Colon (tissue), 2 donors: ENCODE data around the gene AGBL1.

ENCODE experiments used
- FAIRE-seq: peaks from 2 replicates; lab custom pipeline; 2012; peaks lifted over from hg19 to GRCh38; lab: Jason Lieb, UNC
- donor health status: control.
- donor health status: control.

The AGBL1 gene

DNA sequence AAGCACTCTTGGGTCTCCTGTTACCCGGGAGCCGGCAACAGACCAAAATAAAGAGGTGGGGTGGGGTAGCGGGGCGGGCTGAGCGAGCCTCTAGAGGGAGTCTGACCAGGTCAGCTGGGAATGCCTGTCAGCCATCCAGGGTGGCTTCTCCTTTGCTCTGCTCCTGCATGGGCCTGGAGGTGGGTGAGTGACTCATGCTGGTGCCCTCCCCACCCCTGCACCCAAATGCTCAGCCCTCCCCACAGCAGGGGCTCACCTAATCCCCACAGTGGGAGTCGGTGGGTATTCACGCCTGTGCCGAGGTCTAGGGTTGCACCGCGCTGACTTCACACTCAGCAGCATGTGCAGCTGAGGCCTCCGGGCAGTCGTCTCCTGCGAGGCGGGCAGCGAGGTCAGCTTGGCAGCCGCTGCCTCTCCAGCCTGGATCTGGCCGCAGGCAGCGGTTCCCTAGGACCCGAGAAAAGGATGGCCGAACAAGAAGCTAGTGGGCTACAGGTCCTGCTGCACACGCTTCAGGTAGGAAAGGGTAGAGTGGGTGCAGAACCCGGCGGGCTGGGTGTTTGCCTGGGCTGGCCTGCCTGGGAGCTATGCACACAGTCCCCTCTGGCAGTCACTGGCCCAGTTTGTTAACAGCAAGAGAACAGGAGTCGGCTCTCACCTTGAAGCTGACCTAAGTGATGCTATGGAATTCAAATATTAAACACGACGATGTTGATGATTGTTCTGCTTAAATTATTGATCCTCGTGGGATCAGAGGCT lies at the start of gene AGBL1:
AGBL1 (plus strand) TSS at position 364 of the 759 bp plus-strand sequence.
- no peak for FAIRE-seq

DNA sequence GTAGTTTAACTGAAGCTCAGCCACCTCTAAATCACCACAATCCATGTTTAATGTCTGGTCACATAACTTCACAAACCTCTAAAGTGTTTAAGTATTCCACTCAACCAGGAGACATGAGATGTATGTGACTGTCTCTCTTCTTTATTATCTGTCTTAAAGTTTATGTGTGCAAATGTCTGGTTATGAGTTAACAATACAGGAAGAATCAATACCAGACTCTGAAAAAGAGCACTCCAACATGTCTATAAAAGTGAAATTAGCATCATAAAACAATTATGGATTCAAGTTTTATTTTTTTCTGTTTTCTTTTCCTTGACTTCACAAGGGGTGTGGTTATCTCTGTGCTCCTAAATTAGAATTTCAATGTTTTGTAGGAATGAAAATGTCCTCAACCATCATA lies 44.8 kb upstream of the AGBL1 start:
- peak; percentile 66 for FAIRE-seq

DNA sequence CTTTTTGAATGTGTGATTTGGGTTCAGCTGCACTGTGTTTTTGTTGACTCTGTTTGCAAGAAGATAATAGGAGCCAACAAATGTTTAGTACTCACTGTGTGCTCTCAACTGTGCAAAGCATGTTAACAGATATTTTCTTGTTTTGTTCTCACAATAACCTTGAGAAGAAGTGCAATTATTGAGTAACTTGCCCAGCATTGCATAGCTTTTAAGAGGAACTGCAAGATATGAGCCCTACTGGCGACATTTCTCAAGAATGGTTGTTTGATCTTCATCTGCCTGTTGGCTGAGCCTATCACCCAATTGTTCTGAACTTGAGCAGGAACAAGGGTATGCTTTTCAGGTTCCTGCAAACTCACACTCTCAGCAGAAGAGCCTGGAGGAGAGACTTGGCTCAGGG lies 43.4 kb upstream of the AGBL1 start:
- FAIRE-seq = no peak

DNA sequence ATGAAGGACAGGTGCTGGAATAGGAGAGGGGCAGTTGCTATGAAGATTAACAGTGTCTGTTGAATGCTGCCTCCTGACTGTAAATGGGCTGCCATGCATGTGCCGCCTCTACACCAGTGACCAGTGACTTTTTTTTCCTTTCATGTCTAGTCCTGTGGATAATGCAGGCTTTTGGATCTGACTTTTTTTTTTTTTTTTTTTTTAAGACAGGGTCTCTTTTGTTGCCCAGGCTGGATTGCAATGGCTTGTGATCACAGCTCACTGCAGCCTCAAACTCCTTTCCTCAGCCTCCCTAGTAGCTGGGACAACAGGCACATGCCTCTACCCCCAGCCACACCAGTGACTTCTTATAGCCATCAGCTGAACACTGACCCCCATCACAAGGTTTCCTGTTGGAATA lies 41.2 kb upstream of the AGBL1 start:
- FAIRE-seq = no peak

DNA sequence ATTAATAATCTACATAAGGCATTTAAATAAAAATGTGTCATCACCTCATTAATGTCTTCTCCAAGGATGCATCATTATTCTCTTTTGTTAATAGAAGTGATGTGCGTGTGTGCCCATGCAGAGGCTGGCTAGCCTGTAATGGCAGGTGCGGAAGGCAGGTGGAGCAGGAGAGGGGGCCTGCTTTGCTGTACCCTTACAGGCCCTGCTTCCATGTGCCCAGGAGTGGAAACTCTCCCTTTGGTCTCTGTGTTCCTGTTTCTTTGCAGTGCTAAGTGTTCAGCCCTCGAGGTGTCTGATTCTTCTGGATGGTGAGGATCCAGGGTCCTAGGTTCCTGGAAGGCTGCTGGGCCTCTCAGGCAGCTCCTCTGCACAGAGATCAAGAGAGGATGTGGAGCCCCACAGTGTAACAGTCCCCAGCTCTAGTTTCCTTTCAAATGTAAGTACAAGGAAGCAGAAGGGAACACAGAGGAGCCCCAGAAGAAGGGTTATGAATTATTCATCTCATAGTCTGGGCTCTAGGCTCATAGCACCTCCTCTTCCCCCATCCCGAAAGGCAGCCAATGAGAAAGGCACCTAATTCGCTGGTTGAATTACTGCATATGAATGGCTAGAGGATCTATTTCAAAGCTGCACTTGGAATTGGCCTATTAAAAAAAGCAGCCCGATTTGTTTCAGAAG lies 39.2 kb upstream of the AGBL1 start:
- FAIRE-seq = no peak

DNA sequence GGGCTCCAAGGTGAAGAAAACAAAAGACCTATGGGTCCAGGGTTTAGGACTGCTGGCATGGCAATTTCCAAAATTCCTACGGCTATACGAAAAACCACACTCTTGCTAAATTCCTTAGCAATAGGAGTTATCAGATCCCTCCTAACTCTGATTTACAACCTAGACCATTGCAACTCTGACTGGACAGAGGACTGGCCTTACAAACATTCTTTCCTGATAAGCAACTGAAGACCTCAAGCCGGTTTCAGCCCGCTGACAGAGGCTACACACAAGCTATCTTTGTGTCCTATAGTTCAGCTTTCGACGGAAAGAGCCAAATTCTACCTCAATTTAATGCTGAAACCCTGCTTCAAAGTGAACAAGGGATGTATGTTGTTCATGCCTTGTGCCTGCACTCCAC lies 38.3 kb upstream of the AGBL1 start:
- FAIRE-seq = no peak

DNA sequence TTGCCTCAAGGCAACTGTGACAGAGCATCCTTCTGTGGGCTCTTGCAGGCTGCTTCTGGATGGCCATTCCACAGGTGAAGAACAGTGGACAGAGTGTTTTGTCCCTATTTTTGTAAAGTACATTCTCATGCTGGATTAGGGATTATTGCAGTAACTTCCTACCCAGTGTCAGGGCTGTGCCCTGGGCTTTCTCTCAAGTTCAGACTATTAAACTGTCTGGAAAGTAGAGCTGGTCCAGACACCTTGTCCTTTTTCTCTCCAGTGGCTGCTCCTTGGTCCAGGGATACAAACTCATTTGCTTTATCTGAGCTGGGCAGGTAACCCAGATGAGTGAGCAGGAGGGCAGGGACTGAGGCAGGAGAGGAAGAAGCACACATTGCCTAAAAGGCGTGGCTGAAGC lies 37.4 kb upstream of the AGBL1 start:
- FAIRE-seq = no peak

DNA sequence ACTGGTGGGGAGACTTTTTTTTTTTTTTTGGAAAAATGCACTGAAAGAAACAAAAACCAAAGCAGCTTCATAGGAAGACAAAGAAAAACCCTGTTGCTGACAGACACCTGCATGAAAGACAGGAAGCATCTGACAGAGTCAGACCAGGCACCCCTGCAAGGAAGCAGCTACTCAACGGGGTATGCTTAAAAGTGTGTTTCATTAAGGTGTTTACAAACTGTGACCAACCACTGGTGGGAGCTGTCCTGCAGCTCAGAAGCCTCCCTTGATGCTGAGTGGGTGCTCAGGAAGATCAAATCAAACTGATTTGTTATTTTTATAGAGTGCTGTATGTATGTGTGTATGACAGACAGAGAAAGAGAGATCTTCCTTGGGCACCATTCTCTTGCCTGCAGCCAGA lies 34.7 kb upstream of the AGBL1 start:
- no peak for FAIRE-seq

DNA sequence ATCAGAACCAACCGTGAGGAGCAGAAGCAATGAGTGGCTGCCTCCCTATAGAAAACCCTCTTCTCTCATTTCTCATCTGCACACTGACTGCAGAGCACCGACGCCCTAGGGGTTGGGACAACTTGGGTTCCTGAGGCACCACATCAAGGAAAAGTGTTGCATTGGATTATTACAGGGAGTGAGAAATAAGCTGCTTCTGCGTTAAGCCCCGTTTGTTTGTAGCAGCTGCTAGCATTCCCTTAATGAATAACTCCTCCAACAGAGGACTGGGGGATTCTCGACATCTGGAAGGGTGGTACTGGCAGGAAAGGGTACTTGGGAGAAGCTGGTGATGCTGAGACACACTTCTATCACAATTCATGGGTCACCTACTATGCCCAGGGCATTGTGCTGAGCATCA lies 25.3 kb upstream of the AGBL1 start:
- no peak for FAIRE-seq

DNA sequence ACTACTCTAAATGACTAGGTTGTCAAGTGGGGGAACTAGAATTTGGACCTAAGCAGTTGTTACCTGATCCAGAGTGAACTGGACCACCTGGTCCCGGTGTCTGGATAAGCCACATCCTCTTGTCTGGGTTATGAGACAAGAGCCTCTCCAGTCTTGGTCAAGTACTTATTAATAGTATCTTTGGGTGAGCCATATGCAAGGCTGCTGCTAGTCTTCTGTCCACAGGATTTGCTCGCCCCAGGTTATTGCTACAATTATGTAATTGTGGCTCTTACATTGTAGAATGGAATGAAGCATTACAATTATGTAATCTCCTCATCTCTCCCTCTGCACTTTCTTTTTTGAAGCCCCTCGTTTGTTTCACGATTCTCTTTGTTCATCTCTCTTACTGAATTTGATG lies 24.0 kb upstream of the AGBL1 start:
- FAIRE-seq = no peak

DNA sequence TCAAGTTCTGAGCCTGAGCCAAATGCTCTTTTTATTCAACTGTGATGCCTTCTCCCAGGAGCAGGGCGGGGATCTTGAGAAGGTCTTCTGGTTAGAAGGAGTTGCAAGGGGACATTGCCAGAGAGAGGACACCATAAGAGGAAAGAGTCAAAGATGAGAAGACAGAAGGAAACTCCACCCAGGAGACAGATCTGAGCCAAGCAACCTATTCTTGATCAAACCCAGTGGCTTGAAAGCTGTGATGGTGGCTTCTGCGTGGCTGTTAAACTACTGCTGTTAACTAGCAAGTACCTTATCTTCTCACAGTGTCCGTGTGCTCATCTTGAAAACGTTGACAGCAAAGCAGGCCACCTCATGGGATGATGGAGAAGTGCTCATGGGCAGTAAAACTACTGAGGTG lies 19.8 kb upstream of the AGBL1 start:
- FAIRE-seq = no peak

DNA sequence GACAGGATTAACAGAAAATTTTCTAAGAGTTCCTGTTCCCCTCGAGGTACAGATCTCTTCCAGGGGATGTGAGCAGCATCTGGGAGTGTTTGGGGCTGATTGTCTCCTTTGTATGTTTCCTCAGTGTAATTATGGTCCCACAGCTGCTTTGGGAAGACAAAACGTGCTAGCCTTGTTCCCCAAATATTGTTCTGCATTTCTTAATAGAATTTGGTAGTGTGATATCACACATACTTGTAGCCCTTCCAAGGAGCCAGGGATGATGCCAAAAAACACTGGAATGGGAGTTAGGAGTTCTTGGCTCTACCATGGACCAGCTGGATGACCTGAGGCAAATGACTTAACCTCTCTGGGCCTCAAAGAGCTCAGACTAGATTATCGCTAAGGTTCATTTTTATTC lies 19.0 kb upstream of the AGBL1 start:
- no peak for FAIRE-seq

DNA sequence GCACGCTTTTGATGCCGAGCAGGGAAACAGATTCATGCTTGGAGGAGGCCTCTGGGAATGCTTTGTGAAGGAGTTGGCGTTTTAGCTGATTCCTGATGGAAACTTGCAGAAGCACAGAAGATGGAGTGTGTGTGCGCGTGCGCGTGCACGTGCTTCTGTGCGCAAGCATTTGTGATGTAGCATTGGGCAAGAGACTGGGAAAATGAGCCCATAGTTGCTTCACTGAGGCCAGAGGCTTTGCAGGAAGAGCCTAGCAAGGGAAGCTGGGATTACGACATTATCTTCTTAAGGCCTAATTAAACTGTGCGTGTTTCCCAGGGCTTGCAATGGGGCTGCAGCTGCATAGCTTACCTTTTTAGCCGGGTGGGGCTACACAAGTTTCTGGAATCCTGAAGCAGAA lies 18.1 kb upstream of the AGBL1 start:
- no peak for FAIRE-seq

DNA sequence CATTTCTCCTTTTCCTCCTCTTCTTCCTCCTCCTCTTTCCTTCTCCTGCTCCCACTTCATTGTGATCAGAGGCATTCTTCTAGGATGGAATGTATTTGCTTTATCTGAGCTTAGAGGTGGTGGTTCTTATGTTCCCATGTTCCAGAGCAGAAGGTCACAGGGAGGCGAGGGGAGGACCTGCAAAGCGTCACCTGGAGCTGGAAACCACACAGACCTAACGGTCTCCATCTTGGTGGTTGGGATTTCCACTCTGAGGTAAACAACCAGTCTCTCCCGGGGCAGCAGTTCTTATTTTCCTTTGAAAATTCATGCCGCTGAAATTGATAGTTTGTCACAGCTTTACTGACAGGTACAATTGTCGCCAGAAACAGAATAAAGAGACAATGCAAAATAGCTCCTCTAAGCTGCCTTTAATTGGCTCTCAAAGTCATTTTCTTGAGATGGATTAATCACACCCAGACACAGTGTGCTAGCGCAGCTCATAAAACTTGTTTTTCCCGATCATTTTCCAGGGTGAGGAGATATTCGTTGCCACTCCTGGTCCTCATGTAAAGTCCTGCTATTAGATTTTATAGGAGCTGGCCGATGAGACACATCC lies 16.9 kb upstream of the AGBL1 start:
- no peak for FAIRE-seq

DNA sequence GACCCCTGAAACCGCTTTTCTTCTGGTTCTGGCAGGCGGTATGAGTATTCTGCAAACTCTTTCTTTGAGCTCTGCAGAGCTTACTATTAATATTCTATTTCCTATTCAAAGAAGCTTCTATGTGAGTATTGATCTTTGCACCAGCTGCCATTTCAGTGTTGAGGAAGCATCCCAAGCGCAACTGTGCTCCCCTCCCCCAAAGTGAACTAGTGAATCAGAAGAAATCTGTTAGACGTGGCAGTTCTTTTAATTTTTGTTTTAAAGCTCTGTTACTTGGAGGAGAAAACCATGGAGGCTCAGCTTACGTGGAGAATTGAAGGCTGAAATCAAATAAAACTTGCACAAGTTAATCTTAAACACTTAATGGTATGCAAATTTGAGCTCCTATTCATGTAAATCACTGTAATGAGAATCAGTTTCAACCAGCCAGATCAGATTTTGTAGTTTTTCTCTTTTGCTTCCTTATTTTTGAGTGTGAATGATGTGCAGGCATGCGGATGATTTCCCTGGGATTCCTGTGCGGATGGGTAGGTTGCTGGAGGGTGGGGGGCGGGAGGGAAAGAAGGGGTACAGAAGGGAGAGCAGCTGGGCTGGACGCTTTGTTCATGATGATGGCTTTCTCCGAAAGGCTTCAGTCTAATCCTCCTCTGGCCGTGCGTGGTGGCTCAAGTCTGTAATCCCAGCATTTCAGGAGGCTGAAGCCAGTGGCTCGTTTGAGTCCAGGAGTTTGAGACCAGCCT lies 16.1 kb upstream of the AGBL1 start:
- no peak for FAIRE-seq

DNA sequence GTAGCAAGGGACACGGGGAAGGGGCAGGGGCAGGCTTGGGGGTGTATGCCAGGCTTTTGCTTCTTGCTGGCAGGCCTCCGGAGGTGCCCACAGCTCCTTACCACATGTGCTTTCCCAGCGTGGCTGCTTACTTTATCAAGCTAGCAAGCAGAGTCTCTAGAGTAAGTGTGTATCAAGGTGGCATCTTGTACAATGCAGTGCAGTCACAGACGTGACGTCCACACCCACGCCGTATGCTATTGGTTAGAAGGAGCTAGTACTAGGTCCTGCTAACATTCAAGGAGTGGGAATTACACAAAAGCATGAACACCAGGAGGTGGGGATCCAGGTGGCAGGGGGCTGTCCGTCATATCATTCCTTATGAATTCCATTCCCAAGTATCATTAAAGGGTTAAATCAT lies 15.3 kb upstream of the AGBL1 start:
- no peak for FAIRE-seq

DNA sequence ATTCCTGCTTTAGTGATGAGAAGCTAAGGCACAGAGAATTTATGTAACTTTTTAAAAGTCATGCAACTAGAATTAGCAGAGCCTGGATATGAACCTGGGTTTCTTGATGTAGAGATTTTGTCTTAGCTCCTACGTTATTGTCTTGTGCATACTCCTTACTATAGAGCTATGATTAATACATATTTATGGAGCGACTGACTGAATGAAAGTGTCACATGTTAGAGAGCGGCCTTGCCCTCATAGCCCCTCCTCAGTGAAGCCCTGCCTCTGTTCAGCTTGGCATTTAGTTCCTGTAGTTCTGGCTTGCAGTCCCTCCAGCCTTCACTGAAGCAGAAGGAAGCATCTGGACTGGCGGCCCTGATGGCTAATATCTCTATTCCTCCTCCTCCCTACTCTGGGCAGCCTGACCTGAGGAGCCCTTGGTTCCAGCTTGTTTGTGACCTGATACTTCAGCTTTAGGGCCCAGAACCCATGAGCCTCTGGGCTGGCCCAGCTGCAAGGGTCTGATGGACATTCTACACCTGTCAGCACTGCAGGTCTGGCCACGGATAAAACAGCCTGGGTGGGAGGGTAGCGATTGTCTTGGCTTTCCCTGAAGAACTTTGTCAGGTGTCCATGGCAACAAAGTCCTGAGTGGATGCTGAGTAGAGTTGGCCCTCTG lies 13.4 kb upstream of the AGBL1 start:
- FAIRE-seq = no peak

DNA sequence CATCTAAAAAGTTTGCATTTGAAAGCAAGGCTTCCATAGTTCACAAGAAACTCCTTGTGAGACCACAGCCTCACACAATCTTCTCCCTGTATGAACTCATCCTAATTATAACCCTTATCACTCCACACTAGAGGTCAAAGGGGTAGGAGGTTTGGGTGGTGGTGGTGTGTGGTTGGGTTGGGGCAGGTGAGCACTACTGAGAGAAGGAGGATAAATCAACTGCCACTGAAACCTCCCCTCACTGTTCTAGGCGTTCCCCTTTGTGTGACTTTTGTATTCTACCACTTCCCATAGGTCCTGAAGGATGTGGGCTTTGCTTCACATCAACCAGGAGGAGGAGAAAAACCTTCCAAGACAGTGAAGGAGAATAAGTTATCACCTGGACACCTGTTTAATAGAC lies 6.4 kb upstream of the AGBL1 start:
- no peak for FAIRE-seq

DNA sequence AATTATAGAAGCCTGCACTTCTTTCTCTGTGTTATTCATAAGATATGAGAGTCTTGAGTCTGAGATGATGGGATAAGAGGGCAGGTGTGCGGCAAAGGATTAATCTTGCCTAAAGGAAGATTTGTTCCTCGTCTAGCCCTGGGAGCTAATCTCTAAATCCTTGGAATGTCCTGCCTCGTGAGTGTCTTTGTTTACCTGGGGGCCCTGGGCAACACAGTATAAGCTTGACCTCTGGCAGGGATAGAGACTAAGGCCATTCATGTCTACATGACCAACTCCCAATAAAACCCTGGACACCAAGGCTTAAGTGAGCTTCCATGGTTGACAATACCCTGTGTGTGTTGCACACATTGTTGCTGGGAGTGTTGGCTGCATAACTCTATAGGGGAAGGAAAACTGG lies 3.2 kb upstream of the AGBL1 start:
- no peak for FAIRE-seq

DNA sequence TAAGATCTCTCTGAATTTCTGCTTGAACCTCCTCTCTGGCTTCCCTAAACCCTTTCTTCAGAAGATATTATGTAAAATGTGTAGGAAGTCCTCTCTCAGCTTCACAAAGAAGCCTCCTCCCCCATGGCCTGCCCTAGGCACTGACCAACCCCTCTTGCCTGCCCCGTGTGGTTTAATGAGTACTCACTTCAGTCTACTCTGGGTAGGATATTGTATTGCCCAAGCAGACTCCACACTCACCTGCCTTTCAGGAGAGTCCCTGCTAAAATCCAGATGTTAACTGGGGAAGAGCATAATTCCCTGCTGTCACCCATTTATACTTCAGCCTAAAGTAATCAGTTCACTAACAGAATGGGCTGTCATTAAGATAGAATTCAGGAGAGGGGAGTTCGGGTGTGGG lies 2.6 kb upstream of the AGBL1 start:
- FAIRE-seq = no peak

DNA sequence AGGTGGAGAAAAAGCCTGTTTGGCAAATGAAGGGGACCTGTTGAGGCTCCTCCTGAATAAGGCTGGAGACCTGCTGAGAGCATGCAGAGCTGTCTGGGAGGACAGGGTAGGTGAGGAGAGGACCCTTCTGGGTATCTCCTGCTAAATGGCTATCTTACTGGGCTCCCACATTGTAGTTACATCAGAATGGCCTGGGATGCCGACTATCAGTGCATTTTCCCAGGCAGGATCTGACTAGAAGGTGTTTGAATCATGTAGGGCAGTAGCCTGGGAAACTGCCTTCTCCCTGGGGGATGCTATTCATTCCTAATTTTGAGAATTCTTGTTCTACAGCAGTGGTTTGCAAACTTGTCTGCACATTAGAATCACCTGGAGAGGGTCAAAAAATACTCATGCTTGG lies 631 bp downstream of the AGBL1 start:
- no peak for FAIRE-seq

DNA sequence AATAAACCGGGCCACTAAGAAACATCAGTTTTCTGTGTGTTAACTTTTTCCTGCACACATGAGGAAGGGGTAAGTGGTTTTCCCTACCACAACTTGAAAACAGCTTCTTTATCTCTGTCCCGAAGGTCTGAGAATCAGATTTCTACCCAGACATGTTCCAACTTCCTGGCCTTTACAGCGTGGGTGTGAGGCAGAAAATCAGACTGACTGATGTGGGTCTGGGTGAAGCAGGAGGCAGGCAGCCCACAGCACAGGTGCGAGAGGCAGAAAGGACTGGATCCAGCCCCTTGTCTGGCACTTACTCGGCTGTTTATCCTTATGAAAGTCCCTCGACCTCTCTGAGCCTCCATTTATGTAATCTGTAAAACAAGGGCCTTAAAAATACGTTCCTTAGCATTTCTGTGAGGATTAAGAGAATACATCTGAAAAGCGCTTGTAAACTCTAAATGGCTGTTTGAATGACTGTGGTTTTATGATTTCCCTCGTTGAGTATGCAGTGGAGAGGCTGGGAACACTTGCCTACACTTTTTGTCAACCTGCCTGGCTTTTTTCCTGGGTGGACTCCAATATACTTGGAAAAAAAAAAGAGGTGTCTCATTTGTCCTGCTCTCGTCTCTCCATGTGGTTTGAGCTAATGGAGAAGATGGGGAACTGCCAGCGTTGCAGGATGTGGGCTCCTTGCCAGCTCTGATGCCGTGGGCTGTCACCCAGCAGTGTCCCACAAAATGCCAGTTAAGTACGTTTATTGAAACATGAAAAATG lies 3.1 kb downstream of the AGBL1 start:
- no peak for FAIRE-seq
